Cardiac muscle cell (in vitro differentiated cells and primary cell): ENCODE results near the gene TYW5. TPM values are rescaled to one million over a fixed set of nuclear protein-coding genes. Genes with fewer than 3 reads are reported as not detected.
"Not testable (repeated sequence)": the region's sequence is repeated elsewhere in the genome, so short reads cannot be mapped to it uniquely, and the experiment has no call there.

Experiments used
- DNase-seq, 2 donors: peaks; one replicate each; pipeline versions ENCODE4 v3.0.0 to v3.0.0-alpha.2; 2010 to 2017; ENCODE audit warnings: low read depth in 1 of 2, low spot score in 1 of 2
- H3K27ac ChIP-seq: fragments of 200-600 bp; sonication (generic); 2 replicates; pipeline ENCODE4 v1.5.1; 2016
- H3K27me3 ChIP-seq: fragments of 200-600 bp; sonication (generic); 2 replicates; pipeline ENCODE4 v1.6.0; 2016; ENCODE audit warnings: control low read depth
- H3K36me3 ChIP-seq: fragments of 200-600 bp; sonication (generic); 2 replicates; pipeline ENCODE4 v1.5.1; 2016; ENCODE audit warnings: control low read depth
- H3K4me1 ChIP-seq: fragments of 200-600 bp; sonication (generic); 2 replicates; pipeline ENCODE4 v1.8.1; 2017; ENCODE audit warnings: low read depth, mild to moderate bottlenecking, mixed run types
- H3K4me3 ChIP-seq: fragments of 200-600 bp; sonication (generic); 2 replicates; pipeline ENCODE4 v1.5.1; 2016; ENCODE audit warnings: mild to moderate bottlenecking
- H3K9me3 ChIP-seq: fragments of 200-600 bp; sonication (generic); 2 replicates; pipeline ENCODE4 v1.5.1; 2017; ENCODE audit warnings: low read depth, mild to moderate bottlenecking, control low read depth
- CTCF ChIP-seq: IDR thresholded peaks from 2 replicates; pipeline ENCODE4 v1.5.1; 2012; ENCODE audit warnings: low read depth, mild to moderate bottlenecking, low read length
- polyA plus RNA-seq: library from polyadenylated mRNA; unstranded; fragments of >200 nt; fragmentation: Nextera tagmentation; extraction: Ambion mirVana; gene quantifications from 2 replicates; pipeline ENCODE4 v1.2.1, GENCODE V29; 2016
- total RNA-seq: library from RNA; depleted of rRNA; stranded (reverse); fragments of >200 nt; gene quantifications from 2 replicates; pipeline ENCODE4 v1.2.3, GENCODE V29; 2016

Gene TYW5
- total and polyA plus RNA-seq, 2 experiments from 2014 or later: 6.4 to 8.8 TPM

GRCh38 chr2:199926806-199927205 is 28.5 kb downstream of the TYW5 start:
- Histone ChIP-seq H3K36me3 (peaks cover 17% of the 10 kb centered on the region), H3K4me1 (no peaks in the 10 kb centered on the region), H3K4me3 (no peak overlapping the region), H3K27ac (no peak overlapping the region), H3K9me3 (no peaks in the 10 kb centered on the region), H3K27me3 (no peaks in the 10 kb centered on the region)
- no peak for TF ChIP-seq CTCF
- no peak for DNase-seq

GRCh38 chr2:199923924-199924323 is 31.4 kb downstream of the TYW5 start:
- no peaks in the 10 kb centered on the region for H3K4me1 ChIP-seq
- DNase-seq: no peak
- no peaks in the 10 kb centered on the region for H3K9me3 ChIP-seq
- H3K4me3 ChIP-seq: no peak overlapping the region
- H3K36me3 ChIP-seq: peaks cover 3% of the 10 kb centered on the region
- no peaks in the 10 kb centered on the region for H3K27me3 ChIP-seq
- no peak for TF ChIP-seq CTCF
- no peak overlapping the region for H3K27ac ChIP-seq

GRCh38 chr2:199922856-199923255 is 32.4 kb downstream of the TYW5 start:
- no peaks in the 10 kb centered on the region for H3K4me1 ChIP-seq
- peak in 1 of 2 donors; percentile 30 for DNase-seq
- H3K36me3 ChIP-seq: peaks cover 3% of the 10 kb centered on the region
- H3K9me3 ChIP-seq: no peaks in the 10 kb centered on the region
- H3K4me3 ChIP-seq: no peak overlapping the region
- H3K27me3 ChIP-seq: no peaks in the 10 kb centered on the region
- peak overlapping the region; percentile 18 for H3K27ac ChIP-seq
- no peak for TF ChIP-seq CTCF

- DNase-seq: no peak
- Histone ChIP-seq H3K36me3 (no peaks in the 10 kb centered on the region), H3K27ac (no peak overlapping the region), H3K4me1 (peaks cover 3% of the 10 kb centered on the region), H3K27me3 (no peaks in the 10 kb centered on the region), H3K9me3 (no peaks in the 10 kb centered on the region), H3K4me3 (no peak overlapping the region)
- TF ChIP-seq CTCF: no peak
Measured at GRCh38 chr2:199916980-199917379, 38.3 kb downstream of the TYW5 start.

GRCh38 chr2:199914372-199914958 is 40.8 kb downstream of the TYW5 start:
- no peak for DNase-seq
- no peaks in the 10 kb centered on the region for H3K36me3 ChIP-seq
- no peak for TF ChIP-seq CTCF
- no peaks in the 10 kb centered on the region for H3K9me3 ChIP-seq
- no peak overlapping the region for H3K4me3 ChIP-seq
- H3K4me1 ChIP-seq: peaks cover 3% of the 10 kb centered on the region
- no peak overlapping the region for H3K27ac ChIP-seq
- no peaks in the 10 kb centered on the region for H3K27me3 ChIP-seq

- peak overlapping the region; percentile 93 for H3K27ac ChIP-seq
- not testable (repeated sequence) for DNase-seq, H3K36me3 ChIP-seq, H3K4me1 ChIP-seq, H3K27me3 ChIP-seq, H3K9me3 ChIP-seq
- H3K4me3 ChIP-seq: peak overlapping the region; percentile 76
Measured at GRCh38 chr2:199912553-199913114, 42.7 kb downstream of the TYW5 start.
